Nephron (organoid): ENCODE data around the gene ZNF618.

ENCODE experiments used
- H3K27ac Mint-ChIP-seq, 3 experiments: 2 replicates each; pipeline ENCODE4 v1.8.0; 2020; ENCODE audit warnings: mixed read lengths in 3 of 3, mild to moderate bottlenecking in 2 of 3, moderate library complexity in 1 of 3
- H3K27me3 Mint-ChIP-seq: 2 replicates; pipeline ENCODE4 v1.8.0; 2021; ENCODE audit warnings: low read depth, mild to moderate bottlenecking, moderate library complexity, mixed read lengths
- H3K36me3 Mint-ChIP-seq: 2 replicates; pipeline ENCODE4 v1.8.0; 2020; ENCODE audit warnings: low read depth, mixed read lengths
- H3K4me1 Mint-ChIP-seq: 2 replicates; pipeline ENCODE4 v1.8.0; 2020; ENCODE audit warnings: mixed read lengths
- H3K4me3 Mint-ChIP-seq, 3 experiments: 2 replicates each; pipeline ENCODE4 v1.8.0; 2020; ENCODE audit warnings: mild to moderate bottlenecking in 3 of 3, mixed read lengths in 3 of 3, moderate library complexity in 2 of 3
- H3K9me3 Mint-ChIP-seq: 2 replicates; pipeline ENCODE4 v1.8.0; 2020; ENCODE audit warnings: mixed read lengths
- CTCF ChIP-seq, 3 experiments: fragments of 200-600 bp; sonication (generic); IDR thresholded peaks; one replicate each; pipeline ENCODE4 v1.5.0; 2021; ENCODE audit warnings: antibody characterized with exemption in 3 of 3; ENCODE audit not compliant: unreplicated experiment in 3 of 3

The ZNF618 gene

DNA sequence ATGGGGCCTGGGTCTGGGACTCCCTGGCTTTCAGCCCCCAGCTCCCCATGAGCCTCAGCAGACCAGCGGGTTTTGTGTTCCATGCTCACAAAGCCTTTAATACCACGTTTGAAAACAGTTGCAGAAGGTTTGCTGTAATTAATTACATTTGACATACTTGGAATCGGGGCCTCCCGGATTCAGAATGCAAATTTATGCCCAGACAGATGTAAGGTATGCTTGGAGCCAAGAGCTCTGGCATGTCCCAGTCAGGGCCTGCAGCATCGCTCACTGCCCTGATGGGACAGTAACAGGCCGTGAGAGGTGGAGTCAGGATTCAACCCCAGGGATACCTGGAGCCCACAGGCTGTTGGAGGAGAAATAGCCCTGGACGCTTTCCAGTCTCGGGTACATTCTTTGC lies 12.2 kb downstream of the ZNF618 start:
- Mint-ChIP-seq H3K9me3 (peaks cover 36% of the 10 kb centered on the region), H3K36me3 (peaks cover 67% of the 10 kb centered on the region), H3K4me3 (peak overlapping the region in 1 of 3 experiments; percentile 25), H3K4me1 (peaks cover 64% of the 10 kb centered on the region), H3K27ac (peak overlapping the region; percentile 2 to 77 (median 67)), H3K27me3 (no peaks in the 10 kb centered on the region)
- no peak for TF ChIP-seq CTCF (IDR thresholded peaks at IDR 0.05; ENCODE audit: unreplicated experiment in 3 of 3)

- Mint-ChIP-seq H3K36me3 (peaks cover 71% of the 10 kb centered on the region), H3K4me1 (peaks cover 58% of the 10 kb centered on the region), H3K27ac (peak overlapping the region in 2 of 3 experiments; percentile 61 to 77), H3K4me3 (no peak overlapping the region), H3K27me3 (no peaks in the 10 kb centered on the region), H3K9me3 (peaks cover 38% of the 10 kb centered on the region)
- TF ChIP-seq CTCF (IDR thresholded peaks at IDR 0.05; ENCODE audit: unreplicated experiment in 3 of 3) = no peak
Observed at GRCh38 chr9:113888976-113889375, 12.9 kb downstream of the ZNF618 start.

- no peak overlapping the region for H3K4me3 Mint-ChIP-seq
- TF ChIP-seq CTCF (IDR thresholded peaks at IDR 0.05; ENCODE audit: unreplicated experiment in 3 of 3) = no peak
- H3K27ac Mint-ChIP-seq = no peak overlapping the region
- H3K4me1 Mint-ChIP-seq = peaks cover 40% of the 10 kb centered on the region
- H3K27me3 Mint-ChIP-seq = no peaks in the 10 kb centered on the region
- peaks cover 85% of the 10 kb centered on the region for H3K36me3 Mint-ChIP-seq
- peaks cover 48% of the 10 kb centered on the region for H3K9me3 Mint-ChIP-seq
Observed at GRCh38 chr9:113890704-113891103, 14.6 kb downstream of the ZNF618 start.

GRCh38 chr9:113892861-113893491 lies 16.9 kb downstream of the ZNF618 start:
- Mint-ChIP-seq H3K27ac (no peak overlapping the region), H3K27me3 (no peaks in the 10 kb centered on the region), H3K4me1 (peaks cover 19% of the 10 kb centered on the region), H3K4me3 (no peak overlapping the region), H3K9me3 (peaks cover 57% of the 10 kb centered on the region), H3K36me3 (peaks cover 88% of the 10 kb centered on the region)
- TF ChIP-seq CTCF (IDR thresholded peaks at IDR 0.05; ENCODE audit: unreplicated experiment in 3 of 3) = no peak

DNA sequence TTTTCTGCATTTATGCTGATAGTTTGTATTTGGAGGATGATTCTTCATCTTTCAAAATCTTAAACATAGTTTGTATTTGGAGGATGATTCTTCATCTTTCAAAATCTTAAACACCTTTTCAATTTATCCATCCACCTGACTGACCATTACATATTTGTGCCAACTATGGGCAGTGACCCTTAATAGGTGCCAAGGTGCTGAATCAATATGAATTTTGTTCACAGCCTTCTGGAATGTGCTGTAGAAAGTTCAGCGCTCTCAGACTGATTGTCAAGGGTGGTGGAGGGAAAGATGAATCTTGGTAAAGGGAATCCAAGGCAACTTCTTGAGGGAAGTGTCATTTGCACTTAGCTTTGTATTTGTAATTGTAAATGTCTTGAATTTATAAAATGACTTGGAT lies 18.1 kb downstream of the ZNF618 start:
- TF ChIP-seq CTCF (IDR thresholded peaks at IDR 0.05; ENCODE audit: unreplicated experiment in 3 of 3) = no peak
- H3K9me3 Mint-ChIP-seq = peaks cover 59% of the 10 kb centered on the region
- H3K27ac Mint-ChIP-seq = no peak overlapping the region
- no peaks in the 10 kb centered on the region for H3K27me3 Mint-ChIP-seq
- peaks cover 88% of the 10 kb centered on the region for H3K36me3 Mint-ChIP-seq
- H3K4me3 Mint-ChIP-seq = no peak overlapping the region
- peaks cover 7% of the 10 kb centered on the region for H3K4me1 Mint-ChIP-seq

DNA sequence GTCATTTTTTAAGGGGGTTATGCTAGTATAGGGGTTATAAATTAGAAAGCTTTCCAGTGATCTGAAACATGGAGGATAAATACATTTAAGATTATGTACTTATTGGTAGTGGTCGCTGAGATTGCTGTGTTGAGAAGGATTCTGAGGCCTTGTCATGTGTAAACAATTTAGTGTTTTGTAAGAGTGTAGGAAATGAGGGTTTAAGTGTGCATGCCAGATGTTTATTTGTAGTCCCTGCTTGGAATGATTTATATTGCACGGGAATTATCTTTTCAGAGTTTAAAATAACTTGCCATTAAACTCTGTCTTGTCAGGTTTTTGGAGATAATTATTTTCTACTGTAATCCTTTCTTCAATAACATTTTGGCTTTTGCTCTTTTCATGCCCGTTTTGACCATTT lies 19.4 kb downstream of the ZNF618 start:
- Mint-ChIP-seq H3K4me1 (no peaks in the 10 kb centered on the region), H3K36me3 (peaks cover 88% of the 10 kb centered on the region), H3K27me3 (no peaks in the 10 kb centered on the region), H3K27ac (no peak overlapping the region), H3K4me3 (no peak overlapping the region), H3K9me3 (peaks cover 47% of the 10 kb centered on the region)
- no peak for TF ChIP-seq CTCF (IDR thresholded peaks at IDR 0.05; ENCODE audit: unreplicated experiment in 3 of 3)
